ENCODE data around the gene SERGEF.

Gene SERGEF

DNA sequence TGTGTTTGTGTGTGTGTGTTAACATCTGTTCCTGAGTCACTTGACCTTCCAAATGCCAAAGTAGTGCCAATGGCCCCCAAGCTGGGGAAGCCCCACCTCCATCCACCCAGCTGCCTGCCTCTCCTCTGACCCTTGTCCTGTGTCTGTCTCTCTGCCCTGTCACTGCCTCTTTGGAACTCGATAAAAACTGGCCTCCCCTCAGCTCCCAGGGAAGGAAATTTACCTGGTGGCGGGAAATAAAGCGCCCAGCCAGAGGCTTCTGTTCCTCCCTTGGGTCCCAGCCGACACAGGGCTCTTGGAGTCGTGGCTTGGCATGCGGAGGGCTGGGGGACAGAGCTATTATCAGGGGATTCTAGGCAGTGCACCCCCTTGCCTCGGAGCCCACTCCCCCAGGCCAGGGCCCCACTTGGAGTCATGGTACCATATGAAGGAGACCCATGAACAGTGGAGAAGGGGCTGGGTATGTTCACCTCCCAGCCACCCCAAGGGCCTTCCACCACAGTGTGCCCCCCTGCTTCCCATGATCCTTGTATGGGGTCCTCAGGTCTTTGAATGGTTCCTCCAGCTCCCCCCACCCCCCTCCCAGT lies 272.1 kb downstream of the SERGEF start:
- H3K4me3 ChIP-seq (ENCODE audit: low read depth, low read length): no peak overlapping the region

DNA sequence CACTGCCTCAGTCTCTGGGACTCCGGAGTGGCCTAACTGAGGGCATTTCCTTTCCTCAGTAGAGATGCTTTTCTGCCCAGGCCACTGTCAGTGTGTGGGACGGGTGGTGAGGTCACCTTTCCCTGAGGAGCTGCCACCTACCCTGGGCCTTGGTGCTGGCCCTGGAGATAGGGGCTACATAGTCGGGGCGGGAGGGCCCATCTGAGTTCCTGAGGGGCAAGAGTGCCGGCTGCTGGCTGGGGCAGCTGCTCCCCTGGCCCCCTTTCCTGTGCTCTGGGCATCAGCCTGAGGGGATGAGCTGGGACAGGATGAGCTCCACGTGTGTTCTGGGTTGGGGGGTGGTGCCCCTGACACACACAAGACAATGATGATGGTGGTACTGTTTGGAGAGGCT lies 272.9 kb downstream of the SERGEF start:
- no peak overlapping the region for H3K4me3 ChIP-seq (ENCODE audit: low read depth, low read length)

DNA sequence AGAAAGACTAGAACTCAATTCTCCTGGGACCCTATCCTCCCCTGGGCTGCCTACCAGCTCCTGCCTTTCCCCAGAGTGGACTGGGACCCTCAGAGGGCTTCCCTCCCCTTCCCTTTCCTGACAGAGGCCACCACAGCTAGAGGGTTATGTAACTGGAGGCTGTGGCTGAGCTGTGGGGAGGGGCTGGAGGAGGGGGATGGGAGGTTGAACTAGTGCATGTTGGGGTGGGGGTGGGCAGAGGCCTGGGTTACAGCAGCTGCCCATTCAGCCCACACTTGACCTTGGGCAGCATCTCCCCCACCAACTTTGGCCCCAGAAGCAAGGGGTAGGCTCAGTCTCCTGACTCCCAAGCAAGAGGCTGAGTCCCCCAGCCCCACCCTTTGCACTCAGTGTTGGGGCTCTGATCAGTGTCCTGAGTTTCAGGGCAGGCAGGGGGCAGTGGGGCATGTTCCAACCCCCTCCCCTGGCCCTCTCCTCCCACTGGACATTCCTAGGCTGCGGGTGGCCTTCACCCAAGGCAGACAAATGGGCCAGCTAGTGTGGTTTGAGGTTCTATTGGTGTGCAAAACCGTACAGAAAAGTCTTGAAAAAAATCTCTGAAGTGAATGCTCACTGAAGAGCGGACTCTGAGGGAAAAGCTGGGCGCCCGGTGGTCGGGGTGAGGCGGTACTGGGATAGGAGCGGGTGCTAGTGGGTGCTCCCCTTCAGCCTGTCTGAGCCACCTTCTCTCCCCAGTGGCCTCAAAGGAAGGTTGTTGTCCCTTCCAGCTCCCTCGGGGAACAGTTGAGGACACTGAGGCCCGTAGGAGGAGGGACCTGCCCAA lies 274.5 kb downstream of the SERGEF start:
- H3K4me3 ChIP-seq (ENCODE audit: low read depth, low read length): no peak overlapping the region

Measured in iPS-11a (cell line).